ENCODE results near the gene TRPM8. TPM values are rescaled to one million over a fixed set of nuclear protein-coding genes. Genes with fewer than 3 reads are reported as not detected.

The TRPM8 gene
- total and polyA plus RNA-seq, 2 experiments from 2014 or later: 0.11 to 0.14 TPM

- Histone ChIP-seq H3K4me2 (no peak overlapping the region), H3K27me3 (ENCODE audit: insufficient read depth) (no peaks in the 10 kb centered on the region), H2AFZ (no peak overlapping the region), H3K36me3 (ENCODE audit: insufficient read depth) (no peaks in the 10 kb centered on the region), H3K79me2 (replicated peaks; ENCODE audit: insufficient read depth) (no peaks in the 10 kb centered on the region), H3F3A (replicated peaks; ENCODE audit: low read depth) (no peaks in the 10 kb centered on the region), H4K20me1 (replicated peaks; ENCODE audit: insufficient read depth) (no peaks in the 10 kb centered on the region), H3K4me1 (ENCODE audit: insufficient read depth) (no peaks in the 10 kb centered on the region), H3K4me3 (no peak overlapping the region), H3K27ac (ENCODE audit: low read depth) (no peak overlapping the region), H3K9me2 (ENCODE audit: insufficient read depth) (peaks cover 7% of the 10 kb centered on the region; the same call in 1 of the 2 replicates)
- ATAC-seq (no peak), DNase-seq (ENCODE audit: low spot score) (no peak)
- Mint-ChIP-seq H3K9me3 (no peaks in the 10 kb centered on the region; the same call in 2 of the 3 replicates), H3K4me1 (no peaks in the 10 kb centered on the region; the same call in 2 of the 3 replicates), H3K27ac (no peak overlapping the region), H3K4me3 (no peak overlapping the region), H3K36me3 (ENCODE audit: low read depth) (no peaks in the 10 kb centered on the region), H3K27me3 (ENCODE audit: insufficient read depth, low read depth, poor library complexity) (peaks cover 2% of the 10 kb centered on the region)
- TF ChIP-seq ZNF331 (CRISPR knock-in tag; IDR thresholded peaks at IDR 0.05; ENCODE audit: low read depth): no peak
- no peak for TF ChIP-seq STAT1 (IDR thresholded peaks at IDR 0.05; ENCODE audit: unreplicated experiment)
- TF ChIP-seq, protein P1, sequence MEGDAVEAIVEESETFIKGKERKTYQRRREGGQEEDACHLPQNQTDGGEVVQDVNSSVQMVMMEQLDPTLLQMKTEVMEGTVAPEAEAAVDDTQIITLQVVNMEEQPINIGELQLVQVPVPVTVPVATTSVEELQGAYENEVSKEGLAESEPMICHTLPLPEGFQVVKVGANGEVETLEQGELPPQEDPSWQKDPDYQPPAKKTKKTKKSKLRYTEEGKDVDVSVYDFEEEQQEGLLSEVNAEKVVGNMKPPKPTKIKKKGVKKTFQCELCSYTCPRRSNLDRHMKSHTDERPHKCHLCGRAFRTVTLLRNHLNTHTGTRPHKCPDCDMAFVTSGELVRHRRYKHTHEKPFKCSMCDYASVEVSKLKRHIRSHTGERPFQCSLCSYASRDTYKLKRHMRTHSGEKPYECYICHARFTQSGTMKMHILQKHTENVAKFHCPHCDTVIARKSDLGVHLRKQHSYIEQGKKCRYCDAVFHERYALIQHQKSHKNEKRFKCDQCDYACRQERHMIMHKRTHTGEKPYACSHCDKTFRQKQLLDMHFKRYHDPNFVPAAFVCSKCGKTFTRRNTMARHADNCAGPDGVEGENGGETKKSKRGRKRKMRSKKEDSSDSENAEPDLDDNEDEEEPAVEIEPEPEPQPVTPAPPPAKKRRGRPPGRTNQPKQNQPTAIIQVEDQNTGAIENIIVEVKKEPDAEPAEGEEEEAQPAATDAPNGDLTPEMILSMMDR (conservative IDR thresholded peaks at IDR 0.05; ENCODE audit: low read depth in 2 of 2): no peak
- no peak for TF ChIP-seq EZH2phosphoT487 (IDR thresholded peaks at IDR 0.05; ENCODE audit: unreplicated experiment)
- TF ChIP-seq POLR2AphosphoS5 (IDR thresholded peaks at IDR 0.05; ENCODE audit: low read depth): no peak
- TF ChIP-seq ZNF462 (CRISPR knock-in tag; IDR thresholded peaks at IDR 0.05): no peak
- TF ChIP-seq ZNF114 (CRISPR knock-in tag; IDR thresholded peaks at IDR 0.05): no peak
- no peak for TF ChIP-seq JUNB (IDR thresholded peaks at IDR 0.05; ENCODE audit: unreplicated experiment)
- TF ChIP-seq NANOG (IDR thresholded peaks at IDR 0.05; ENCODE audit: borderline replicate concordance): no peak
- no peak for TF ChIP-seq ETS1 (IDR thresholded peaks at IDR 0.05)
- TF ChIP-seq REST (IDR thresholded peaks at IDR 0.05; ENCODE audit: unreplicated experiment): no peak
- TF ChIP-seq CREB1 (CRISPR knock-in tag; IDR thresholded peaks at IDR 0.05; ENCODE audit: low read depth): no peak
- TF ChIP-seq EZH2 (IDR thresholded peaks at IDR 0.05; ENCODE audit: low read depth, unreplicated experiment): no peak
These were observed 33.1 kb downstream of the TRPM8 start for GRCh38 chr2:233950078-233950825.

Measured in GM23338 (cell line).